HepG2 (cell line): ENCODE measurements around the gene PKD2L1. TPM values are rescaled to one million over a fixed set of nuclear protein-coding genes. Genes with fewer than 3 reads are reported as not detected.
A peak's percentile ranks its signal among the peaks of the same experiment; 100 is the strongest.

Source experiments
- ATAC-seq: fragments of 200-7000 bp; cut with Tn5 transposase; 3 replicates; pipeline ENCODE4 v1.9.1; 2020; ENCODE audit warnings: mild to moderate bottlenecking, moderate library complexity
- BruUV-seq: library from RNA; stranded (reverse); fragments of 400-500 nt; replicated peaks from 2 replicates; lab custom pipeline; 2021; lab: Mats Ljungman, UMichigan
- CTCF ChIA-PET: fragments of 300-600 bp; formaldehyde crosslinking; extraction: SDS; loops from one replicate; lab custom pipeline; 2021; ENCODE audit warnings: low total read pairs, inconsistent platforms, low intra/inter-chr PET ratio; lab: Yijun Ruan, JAX
- POLR2A ChIA-PET: fragments of 350-600 bp; sonication (Branson Sonifier 250); formaldehyde crosslinking; loops from one replicate; lab custom pipeline; 2020; ENCODE audit warnings: antibody characterized with exemption, inconsistent platforms; lab: Yijun Ruan, JAX
- DNase-seq: peaks from one replicate; pipeline ENCODE4 v3.0.0-alpha.2; 2015; ENCODE audit warnings: low spot score
- FAIRE-seq: peaks from 3 replicates; lab custom pipeline; 2011; peaks lifted over from hg19 to GRCh38; lab: Jason Lieb, UNC
- H2AFZ ChIP-seq: one replicate; pipeline ENCODE4 v1.6.1; 2011; ENCODE audit warnings: low read length, inconsistent platforms
- H3K27ac ChIP-seq: fragments of 300-600 bp; 3 replicates; pipeline ENCODE4 v1.8.0; 2011; ENCODE audit warnings: mixed run types, mild to moderate bottlenecking, mixed read lengths, low read length, inconsistent platforms; ENCODE audit not compliant: insufficient read depth; ENCODE audit errors: extremely low read length
- H3K27me3 ChIP-seq, 2 experiments: fragments of 200-600 bp in 1 of 2; 2 replicates in 1 of 2; 3 replicates in 1 of 2; pipeline versions ENCODE4 v1.6.0 to v1.8.0; 2011; ENCODE audit warnings: low read length in 2 of 2, mild to moderate bottlenecking in 2 of 2, moderate library complexity in 2 of 2, inconsistent platforms in 1 of 2; ENCODE audit not compliant: insufficient read depth in 2 of 2, control insufficient read depth in 1 of 2
- H3K36me3 ChIP-seq, 2 experiments: fragments of 200-600 bp in 1 of 2; replicated peaks in 1 of 2; 2 replicates in 1 of 2; 3 replicates in 1 of 2; pipeline versions ENCODE4 v1.5.1 to v1.8.0; 2011; ENCODE audit warnings: low read length in 2 of 2, inconsistent platforms in 1 of 2; ENCODE audit not compliant: insufficient read depth in 2 of 2, control insufficient read depth in 1 of 2
- H3K4me1 ChIP-seq: 2 replicates; pipeline ENCODE4 v1.5.1; 2012; ENCODE audit warnings: low read length, inconsistent platforms; ENCODE audit not compliant: insufficient read depth
- H3K4me2 ChIP-seq: 2 replicates; pipeline ENCODE4 v1.6.0; 2011; ENCODE audit warnings: low read depth, low read length, inconsistent platforms
- H3K4me3 ChIP-seq, 3 experiments: fragments of 200-600 bp in 1 of 3; sonication (generic), shearing (Covaris generic) in 1 of 3; replicated peaks in 1 of 3; 2 replicates each; pipeline ENCODE4 v1.5.1; 2011 to 2016; ENCODE audit warnings: low read length in 3 of 3, inconsistent platforms in 2 of 3, low read depth in 2 of 3, mild to moderate bottlenecking in 2 of 3, control low read depth in 1 of 3, mixed read lengths in 1 of 3; ENCODE audit not compliant: insufficient read depth in 1 of 3
- H3K79me2 ChIP-seq: one replicate; pipeline ENCODE4 v1.6.1; 2011; ENCODE audit warnings: low read length, inconsistent platforms; ENCODE audit not compliant: insufficient read depth
- H3K9ac ChIP-seq: 2 replicates; pipeline ENCODE4 v1.6.0; 2011; ENCODE audit warnings: mild to moderate bottlenecking, low read depth, low read length, inconsistent platforms; ENCODE audit not compliant: insufficient read depth
- H3K9me3 ChIP-seq: 2 replicates; pipeline ENCODE4 v1.5.1; 2012; ENCODE audit warnings: mild to moderate bottlenecking, low read length
- H4K20me1 ChIP-seq: 2 replicates; pipeline ENCODE4 v1.6.0; 2011; ENCODE audit warnings: inconsistent platforms, mild to moderate bottlenecking, low read length, moderate library complexity; ENCODE audit not compliant: insufficient read depth
- CCDC6 ChIP-seq: sonication (generic); formaldehyde crosslinking; IDR thresholded peaks from 2 replicates; pipeline ENCODE4 v1.8.1; 2022; ENCODE audit warnings: mild to moderate bottlenecking, missing genetic modification reagents, moderate library complexity
- HMG20A ChIP-seq: IDR thresholded peaks from 2 replicates; pipeline ENCODE4 v1.6.1; 2016; ENCODE audit warnings: borderline replicate concordance
- KAT7 ChIP-seq: IDR thresholded peaks from 2 replicates; pipeline ENCODE4 v1.6.1; 2018; ENCODE audit warnings: borderline replicate concordance, missing compliant biosample characterization
- KLF15 ChIP-seq: sonication (generic); formaldehyde crosslinking; IDR thresholded peaks from 2 replicates; pipeline ENCODE4 v1.8.1; 2023; ENCODE audit warnings: borderline replicate concordance, mild to moderate bottlenecking, inconsistent platforms, missing genetic modification reagents, mixed read lengths
- POLR2A ChIP-seq, 2 experiments: IDR thresholded peaks; 2 replicates each; pipeline ENCODE4 v1.6.1; 2011; ENCODE audit warnings: low read depth in 2 of 2, low read length in 2 of 2, mild to moderate bottlenecking in 1 of 2, moderate library complexity in 1 of 2; ENCODE audit not compliant: insufficient read depth in 1 of 2
- RBFOX2 ChIP-seq: fragments of 200-400 bp; formaldehyde crosslinking; IDR thresholded peaks from 2 replicates; pipeline ENCODE4 v1.6.1; 2017; ENCODE audit warnings: low read depth, mild to moderate bottlenecking, low read length
- RBM22 ChIP-seq: fragments of 200-400 bp; formaldehyde crosslinking; optimal IDR thresholded peaks from 2 replicates; pipeline ENCODE3; 2017; ENCODE audit warnings: mild to moderate bottlenecking, low read length, moderate library complexity
- TMF1 ChIP-seq: sonication (generic); formaldehyde crosslinking; IDR thresholded peaks from 2 replicates; pipeline ENCODE4 v1.8.1; 2022; ENCODE audit warnings: low read depth, missing genetic modification reagents
- ZNF766 ChIP-seq: sonication (generic); formaldehyde crosslinking; IDR thresholded peaks from 2 replicates; pipeline ENCODE4 v1.5.0; 2020; ENCODE audit warnings: missing genetic modification reagents, borderline replicate concordance
- ZSCAN20 ChIP-seq: sonication (generic); formaldehyde crosslinking; IDR thresholded peaks from 2 replicates; pipeline ENCODE4 v1.4.0; 2020; ENCODE audit warnings: missing genetic modification reagents, mild to moderate bottlenecking, borderline replicate concordance
- WGBS: methylation state at CpG from one replicate; pipeline ENCODE4 v1.1.6; 2017; ENCODE audit warnings: low lambda C conversion rate; 5-methylcytosine and 5-hydroxymethylcytosine counted together
- in situ Hi-C: cut with HindIII; loops from 2 replicates; pipeline ENCODE4 v1.10.0; 2017; ENCODE audit warnings: low pct_unique_long_range_greater_than_20kb; ENCODE audit not compliant: extremely low pct_ligation_motif_present
- intact Hi-C: fragments of 100-400 bp; cut with micrococcal nuclease; formaldehyde crosslinking; loops from one replicate; pipeline ENCODE4 v1.10.0; 2022; ENCODE audit not compliant: unreplicated experiment
- polyA plus RNA-seq, 8 experiments: library from polyadenylated mRNA; depleted of rRNA in 3 of 8; stranded (reverse) in 7 of 8; unstranded in 1 of 8; fragments of >200 nt; fragmentation: Illumina TruSeq in 4 of 8; extraction: Trizol in 4 of 8; gene quantifications; 2 replicates each; pipeline versions ENCODE4 v1.2.1 to v1.2.3, GENCODE V29; 2011 to 2016; ENCODE audit warnings: low read depth in 4 of 8, missing spikeins in 1 of 8, mixed read lengths in 1 of 8; ENCODE audit not compliant: insufficient read depth in 1 of 8
- total RNA-seq, 5 experiments: library from RNA; depleted of rRNA; stranded (reverse); fragments of >200 nt; fragmentation: Illumina TruSeq; extraction: Trizol; gene quantifications; 2 replicates each; pipeline ENCODE4 v1.2.3, GENCODE V29; 2016; ENCODE audit warnings: low read depth in 1 of 5
- TF ChIP-seq, protein P1 (sequence below): sonication (generic); formaldehyde crosslinking; IDR thresholded peaks from 2 replicates; pipeline ENCODE4 v1.5.1; 2020; ENCODE audit warnings: missing genetic modification reagents, mild to moderate bottlenecking, borderline replicate concordance
- TF ChIP-seq, protein P2 (sequence below): sonication (generic); formaldehyde crosslinking; IDR thresholded peaks from 2 replicates; pipeline ENCODE4 v1.4.0; 2020; ENCODE audit warnings: missing genetic modification reagents
- TF ChIP-seq, protein P3 (sequence below): sonication (generic); formaldehyde crosslinking; IDR thresholded peaks from 2 replicates; pipeline ENCODE4 v1.5.0; 2020; ENCODE audit warnings: missing genetic modification reagents, mild to moderate bottlenecking, borderline replicate concordance

PKD2L1 gene
- total and polyA plus RNA-seq, 2 of the 13 experiments (the other 11 are each of a cell fraction or from before 2014, with no cell fraction given): 0.07 to 0.15 TPM

DNA sequence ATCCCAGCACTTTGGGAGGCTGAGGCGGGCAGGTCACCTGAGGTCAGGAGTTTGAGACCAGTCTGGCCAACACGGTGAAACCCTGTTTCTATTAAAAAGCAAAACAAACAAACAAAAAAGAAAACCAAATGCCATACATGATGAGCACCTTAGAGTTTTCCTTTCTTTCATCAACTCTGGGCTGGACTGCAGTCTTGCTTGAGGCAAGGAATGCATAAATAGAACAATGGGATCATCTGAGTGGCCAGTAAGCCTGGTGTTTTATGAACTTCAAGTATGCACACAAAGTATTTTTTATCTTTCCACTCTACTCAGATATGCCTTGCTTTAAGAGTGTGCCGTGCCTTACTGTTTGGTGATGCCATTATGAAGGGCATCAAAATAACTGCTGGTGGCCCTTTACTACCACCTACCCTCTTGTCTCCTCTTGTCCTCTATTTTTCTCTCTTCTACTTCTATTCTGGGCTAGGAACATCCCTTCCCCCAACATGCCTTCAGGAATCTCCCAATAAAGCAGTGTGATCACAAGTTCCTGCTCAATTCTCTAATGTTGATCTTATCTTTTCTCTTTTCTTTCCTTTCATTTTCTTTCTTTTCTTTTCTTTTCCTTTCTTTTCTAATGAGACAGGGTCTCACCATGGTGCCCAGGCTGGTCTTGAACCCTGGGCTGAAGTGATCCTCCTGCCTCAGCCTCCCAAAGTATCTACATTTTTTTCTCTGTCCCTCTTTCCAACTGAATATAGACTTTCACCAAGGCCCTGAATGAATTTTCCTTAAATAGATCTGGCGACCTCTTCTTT, 27.2 kb upstream of the PKD2L1 start:
- H3K27me3 ChIP-seq: no peaks in the 10 kb centered on the region
- peaks cover 24 to 62% of the 10 kb centered on the region in 2 experiments for H3K36me3 ChIP-seq
- in situ Hi-C loops: no loop called here
- CTCF ChIA-PET: no interaction called here
- intact Hi-C loops: no loop called here
- no peak overlapping the region for H3K9ac ChIP-seq
- H4K20me1 ChIP-seq: peaks cover 73% of the 10 kb centered on the region
- H3K4me2 ChIP-seq: peak overlapping the region; percentile 30; the same call in 1 of the 2 replicates
- DNase-seq (no peak), ATAC-seq (no peak), FAIRE-seq (no peak)
- H3K9me3 ChIP-seq: no peaks in the 10 kb centered on the region
- H3K4me3 ChIP-seq: no peak overlapping the region
- H3K79me2 ChIP-seq: peaks cover 50% of the 10 kb centered on the region
- peaks cover 100% of the 10 kb centered on the region for H3K4me1 ChIP-seq
- no peak overlapping the region for H2AFZ ChIP-seq
- POLR2A ChIA-PET: interaction anchor here (0.8 to 3.1 kb wide), 2 partner anchors 9 to 14 kb away, joined by 4 to 72 read pairs; partner anchors contain the start of gene SCD
- BruUV-seq: no TSS peak
- WGBS: 89% methylated on average over 4 of the region's 4 CpGs
- H3K27ac ChIP-seq: peak overlapping the region; percentile 37
- TF ChIP-seq POLR2A (IDR thresholded peaks at IDR 0.05; ENCODE audit: insufficient read depth in 1 of 2, low read depth in 2 of 2, low read length in 2 of 2) (peak; percentile 31 to 39; a peak in 1 of 4 replicates), KLF15 (CRISPR knock-in tag) (no peak), TMF1 (CRISPR knock-in tag) (peak; percentile 47; the same call in 1 of the 2 replicates), RBM22 (peak; percentile 82), RBFOX2 (peak; percentile 79), ZNF766 (CRISPR knock-in tag) (no peak), CCDC6 (no peak), HMG20A (CRISPR knock-in tag) (no peak), ZSCAN20 (no peak), KAT7 (CRISPR knock-in tag) (no peak)
- TF ChIP-seq, protein P1, sequence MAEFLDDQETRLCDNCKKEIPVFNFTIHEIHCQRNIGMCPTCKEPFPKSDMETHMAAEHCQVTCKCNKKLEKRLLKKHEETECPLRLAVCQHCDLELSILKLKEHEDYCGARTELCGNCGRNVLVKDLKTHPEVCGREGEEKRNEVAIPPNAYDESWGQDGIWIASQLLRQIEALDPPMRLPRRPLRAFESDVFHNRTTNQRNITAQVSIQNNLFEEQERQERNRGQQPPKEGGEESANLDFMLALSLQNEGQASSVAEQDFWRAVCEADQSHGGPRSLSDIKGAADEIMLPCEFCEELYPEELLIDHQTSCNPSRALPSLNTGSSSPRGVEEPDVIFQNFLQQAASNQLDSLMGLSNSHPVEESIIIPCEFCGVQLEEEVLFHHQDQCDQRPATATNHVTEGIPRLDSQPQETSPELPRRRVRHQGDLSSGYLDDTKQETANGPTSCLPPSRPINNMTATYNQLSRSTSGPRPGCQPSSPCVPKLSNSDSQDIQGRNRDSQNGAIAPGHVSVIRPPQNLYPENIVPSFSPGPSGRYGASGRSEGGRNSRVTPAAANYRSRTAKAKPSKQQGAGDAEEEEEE (CRISPR knock-in tag): no peak
- TF ChIP-seq, protein P2, sequence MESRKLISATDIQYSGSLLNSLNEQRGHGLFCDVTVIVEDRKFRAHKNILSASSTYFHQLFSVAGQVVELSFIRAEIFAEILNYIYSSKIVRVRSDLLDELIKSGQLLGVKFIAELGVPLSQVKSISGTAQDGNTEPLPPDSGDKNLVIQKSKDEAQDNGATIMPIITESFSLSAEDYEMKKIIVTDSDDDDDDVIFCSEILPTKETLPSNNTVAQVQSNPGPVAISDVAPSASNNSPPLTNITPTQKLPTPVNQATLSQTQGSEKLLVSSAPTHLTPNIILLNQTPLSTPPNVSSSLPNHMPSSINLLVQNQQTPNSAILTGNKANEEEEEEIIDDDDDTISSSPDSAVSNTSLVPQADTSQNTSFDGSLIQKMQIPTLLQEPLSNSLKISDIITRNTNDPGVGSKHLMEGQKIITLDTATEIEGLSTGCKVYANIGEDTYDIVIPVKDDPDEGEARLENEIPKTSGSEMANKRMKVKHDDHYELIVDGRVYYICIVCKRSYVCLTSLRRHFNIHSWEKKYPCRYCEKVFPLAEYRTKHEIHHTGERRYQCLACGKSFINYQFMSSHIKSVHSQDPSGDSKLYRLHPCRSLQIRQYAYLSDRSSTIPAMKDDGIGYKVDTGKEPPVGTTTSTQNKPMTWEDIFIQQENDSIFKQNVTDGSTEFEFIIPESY (CRISPR knock-in tag): no peak
- TF ChIP-seq, protein P3, sequence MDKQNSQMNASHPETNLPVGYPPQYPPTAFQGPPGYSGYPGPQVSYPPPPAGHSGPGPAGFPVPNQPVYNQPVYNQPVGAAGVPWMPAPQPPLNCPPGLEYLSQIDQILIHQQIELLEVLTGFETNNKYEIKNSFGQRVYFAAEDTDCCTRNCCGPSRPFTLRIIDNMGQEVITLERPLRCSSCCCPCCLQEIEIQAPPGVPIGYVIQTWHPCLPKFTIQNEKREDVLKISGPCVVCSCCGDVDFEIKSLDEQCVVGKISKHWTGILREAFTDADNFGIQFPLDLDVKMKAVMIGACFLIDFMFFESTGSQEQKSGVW (CRISPR knock-in tag): no peak
